ENCODE measurements around the gene LDHA. TPM values are rescaled to one million over a fixed set of nuclear protein-coding genes. Genes with fewer than 3 reads are reported as not detected.

The LDHA gene
- total RNA-seq, 1 experiment from 2014 or later = 396 TPM

DNA sequence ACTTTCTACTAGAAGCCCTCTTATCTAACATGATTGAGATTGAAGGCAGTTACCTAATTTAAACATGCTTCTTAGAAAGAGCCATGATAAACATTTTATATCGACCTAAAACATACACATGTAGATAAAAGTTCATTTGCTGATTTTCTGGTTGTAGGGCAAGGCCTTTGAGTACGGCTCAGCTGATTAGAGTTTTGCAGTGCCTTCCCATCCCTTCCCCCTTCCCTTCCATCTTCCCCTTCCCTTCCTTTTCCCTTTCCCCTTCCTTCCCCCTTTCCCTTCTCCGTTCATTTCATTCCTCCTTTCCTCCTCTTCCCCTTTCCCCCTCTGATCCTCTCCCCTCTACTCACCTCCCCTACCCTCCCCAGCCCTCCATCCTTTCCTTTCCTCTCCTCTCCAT is 22.1 kb downstream of the LDHA start:
- intact Hi-C loops (cut with micrococcal nuclease; ENCODE audit: unreplicated experiment) = no loop called here
- Mint-ChIP-seq H3K27me3 (ENCODE audit: insufficient read depth, unreplicated experiment) (peaks cover 4% of the 10 kb centered on the region), H3K9me3 (ENCODE audit: unreplicated experiment) (no peaks in the 10 kb centered on the region), H3K36me3 (ENCODE audit: insufficient read depth, unreplicated experiment) (no peaks in the 10 kb centered on the region), H3K4me3 (ENCODE audit: unreplicated experiment) (no peak overlapping the region), H3K4me1 (ENCODE audit: low read depth, unreplicated experiment) (peaks cover 7% of the 10 kb centered on the region), H3K27ac (ENCODE audit: unreplicated experiment) (no peak overlapping the region)
- Histone ChIP-seq H3K4me3 (ENCODE audit: low read depth, low read length) (no peak overlapping the region), H3K36me3 (ENCODE audit: control insufficient read depth, insufficient read depth, low read length) (no peaks in the 10 kb centered on the region), H3K4me1 (no peaks in the 10 kb centered on the region), H3K9me3 (no peaks in the 10 kb centered on the region), H3K27me3 (replicated peaks; ENCODE audit: control insufficient read depth, insufficient read depth, low read length) (no peaks in the 10 kb centered on the region)
- TF ChIP-seq CTCF (IDR thresholded peaks at IDR 0.05; ENCODE audit: insufficient read depth in 1 of 2, low read depth in 1 of 2, low read length in 1 of 2, severe bottlenecking in 1 of 2, unreplicated experiment in 1 of 2) = no peak
- ChIA-PET POLR2A (no interaction called here), CTCF (no interaction called here)
- no TSS peak for BruUV-seq (replicated peaks)
- DNase-seq = no peak

DNA sequence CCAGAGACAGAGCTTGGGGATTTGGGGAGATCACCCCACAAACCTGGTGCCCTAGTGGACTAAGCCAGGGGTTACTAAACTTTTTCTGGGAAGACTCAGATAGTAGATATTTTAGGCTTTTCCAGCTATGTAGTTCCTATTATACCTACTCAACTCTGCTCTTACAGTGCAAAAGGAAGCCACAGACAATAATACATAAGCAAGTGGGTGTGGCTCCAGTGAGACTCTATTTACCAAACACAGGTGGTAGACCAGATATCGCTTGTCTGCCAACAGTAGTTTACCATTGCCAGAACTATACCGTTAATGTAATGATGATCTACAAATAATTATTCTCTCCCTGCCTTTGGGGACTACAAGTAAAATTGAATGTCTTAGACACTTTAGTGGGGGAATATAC is 24.7 kb downstream of the LDHA start:
- Histone ChIP-seq H3K27me3 (replicated peaks; ENCODE audit: control insufficient read depth, insufficient read depth, low read length) (no peaks in the 10 kb centered on the region), H3K4me1 (no peaks in the 10 kb centered on the region), H3K4me3 (ENCODE audit: low read depth, low read length) (no peak overlapping the region), H3K9me3 (no peaks in the 10 kb centered on the region), H3K36me3 (ENCODE audit: control insufficient read depth, insufficient read depth, low read length) (no peaks in the 10 kb centered on the region)
- H3K36me3 Mint-ChIP-seq (ENCODE audit: insufficient read depth, unreplicated experiment) = no peaks in the 10 kb centered on the region
- H3K4me3 Mint-ChIP-seq (ENCODE audit: unreplicated experiment) = no peak overlapping the region
- TF ChIP-seq CTCF (IDR thresholded peaks at IDR 0.05; ENCODE audit: insufficient read depth in 1 of 2, low read depth in 1 of 2, low read length in 1 of 2, severe bottlenecking in 1 of 2, unreplicated experiment in 1 of 2) = no peak
- H3K4me1 Mint-ChIP-seq (ENCODE audit: low read depth, unreplicated experiment) = no peaks in the 10 kb centered on the region
- no peak overlapping the region for H3K27ac Mint-ChIP-seq (ENCODE audit: unreplicated experiment)
- no peaks in the 10 kb centered on the region for H3K9me3 Mint-ChIP-seq (ENCODE audit: unreplicated experiment)
- BruUV-seq (replicated peaks) = no TSS peak
- intact Hi-C loops (cut with micrococcal nuclease; ENCODE audit: unreplicated experiment) = no loop called here
- ChIA-PET CTCF (no interaction called here), POLR2A (interaction anchor here (0.6 kb wide), 1 partner anchor 138 kb away, joined by 6 read pairs; no protein-coding TSS in a partner anchor)
- H3K27me3 Mint-ChIP-seq (ENCODE audit: insufficient read depth, unreplicated experiment) = peaks cover 4% of the 10 kb centered on the region
- DNase-seq = no peak

DNA sequence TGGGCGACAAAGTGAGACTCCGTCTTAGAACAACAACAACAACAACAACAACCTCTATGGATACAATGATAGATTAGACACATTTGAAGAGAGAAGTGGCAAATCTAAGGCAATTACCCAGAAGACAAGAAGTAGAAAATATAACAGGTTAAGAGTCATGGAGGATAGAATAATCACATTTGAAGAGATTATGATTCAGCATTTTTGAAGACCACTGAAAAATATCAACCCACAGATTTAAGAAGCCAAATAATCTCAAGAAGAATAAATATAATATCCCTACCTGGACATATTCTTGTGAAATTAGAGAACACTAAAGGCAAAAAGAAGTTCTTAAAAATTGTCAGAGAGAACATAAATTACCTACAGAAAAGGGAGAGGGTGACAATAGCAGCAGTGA is 25.7 kb downstream of the LDHA start:
- no peaks in the 10 kb centered on the region for H3K27me3 ChIP-seq (replicated peaks; ENCODE audit: control insufficient read depth, insufficient read depth, low read length)
- H3K4me1 Mint-ChIP-seq (ENCODE audit: low read depth, unreplicated experiment) = no peaks in the 10 kb centered on the region
- no peak overlapping the region for H3K27ac Mint-ChIP-seq (ENCODE audit: unreplicated experiment)
- H3K27me3 Mint-ChIP-seq (ENCODE audit: insufficient read depth, unreplicated experiment) = peaks cover 4% of the 10 kb centered on the region
- no peak for TF ChIP-seq CTCF (IDR thresholded peaks at IDR 0.05; ENCODE audit: insufficient read depth in 1 of 2, low read depth in 1 of 2, low read length in 1 of 2, severe bottlenecking in 1 of 2, unreplicated experiment in 1 of 2)
- intact Hi-C loops (cut with micrococcal nuclease; ENCODE audit: unreplicated experiment) = no loop called here
- no peak overlapping the region for H3K4me3 Mint-ChIP-seq (ENCODE audit: unreplicated experiment)
- H3K36me3 ChIP-seq (ENCODE audit: control insufficient read depth, insufficient read depth, low read length) = no peaks in the 10 kb centered on the region
- no TSS peak for BruUV-seq (replicated peaks)
- H3K36me3 Mint-ChIP-seq (ENCODE audit: insufficient read depth, unreplicated experiment) = no peaks in the 10 kb centered on the region
- no peaks in the 10 kb centered on the region for H3K4me1 ChIP-seq
- ChIA-PET CTCF (no interaction called here), POLR2A (no interaction called here)
- H3K4me3 ChIP-seq (ENCODE audit: low read depth, low read length) = no peak overlapping the region
- H3K9me3 ChIP-seq = no peaks in the 10 kb centered on the region
- DNase-seq = no peak
- H3K9me3 Mint-ChIP-seq (ENCODE audit: unreplicated experiment) = no peaks in the 10 kb centered on the region
